Measurements from ENCODE around the gene PRKAR1B. TPM values are rescaled to one million over a fixed set of nuclear protein-coding genes. Genes with fewer than 3 reads are reported as not detected.

The PRKAR1B gene
- total and polyA plus RNA-seq, 8 donors: 2.5 to 8.4 (median 5.3) TPM

DNA sequence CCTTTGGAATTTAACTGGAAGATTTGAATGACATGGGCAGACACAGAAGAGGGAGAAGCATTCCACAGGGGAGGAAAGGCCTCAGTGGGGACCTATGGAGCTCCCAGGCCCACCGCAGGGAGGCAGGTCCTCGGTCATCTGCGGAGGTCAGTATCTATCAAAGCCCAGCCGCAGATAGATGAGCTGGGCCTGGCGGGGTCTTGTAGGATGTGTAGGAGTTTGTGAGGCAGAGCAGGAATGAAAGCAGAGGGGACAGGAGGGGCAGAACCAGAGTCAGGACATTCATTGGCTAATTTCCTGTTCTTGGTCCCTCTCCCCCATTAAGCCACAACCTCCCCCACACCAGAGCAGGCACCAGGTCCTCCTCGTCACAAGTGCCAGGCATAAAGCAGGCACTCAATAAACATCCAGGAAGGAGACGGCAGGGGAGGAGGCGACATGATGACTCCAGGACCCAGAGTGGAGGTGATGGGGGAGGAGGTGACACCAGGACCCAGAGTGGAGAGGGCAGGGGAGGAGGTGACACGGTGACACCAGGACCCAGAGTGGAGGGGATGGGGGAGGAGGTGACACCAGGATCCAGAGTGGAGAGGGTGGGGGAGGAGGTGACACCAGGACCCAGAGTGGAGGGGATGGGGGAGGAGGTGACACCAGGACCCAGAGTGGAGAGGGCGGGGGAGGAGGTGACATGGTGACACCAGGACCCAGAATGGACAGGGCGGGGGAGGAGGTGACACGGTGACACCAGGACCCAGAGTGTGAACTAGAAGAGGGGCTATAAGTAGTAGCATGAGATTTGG is 123.7 kb downstream of the PRKAR1B start:
- H3K9me3 ChIP-seq: no peaks in the 10 kb centered on the region
- peak in 2 of 6 donors; percentile 24 to 28 for DNase-seq
- no peak overlapping the region for H3K4me3 ChIP-seq
- WGBS, 2 donors: 94 to 96% methylated on average over 12 of the region's 12 CpGs
- H3K27ac ChIP-seq: peak overlapping the region in 2 of 4 donors; percentile 66 to 73
- no peaks in the 10 kb centered on the region for H3K4me1 ChIP-seq
- H3K27me3 ChIP-seq: no peaks in the 10 kb centered on the region
- no peak for FAIRE-seq
- intact Hi-C loops (cut with DNase I): no loop called here
- ATAC-seq: no peak
- TF ChIP-seq, protein P1, sequence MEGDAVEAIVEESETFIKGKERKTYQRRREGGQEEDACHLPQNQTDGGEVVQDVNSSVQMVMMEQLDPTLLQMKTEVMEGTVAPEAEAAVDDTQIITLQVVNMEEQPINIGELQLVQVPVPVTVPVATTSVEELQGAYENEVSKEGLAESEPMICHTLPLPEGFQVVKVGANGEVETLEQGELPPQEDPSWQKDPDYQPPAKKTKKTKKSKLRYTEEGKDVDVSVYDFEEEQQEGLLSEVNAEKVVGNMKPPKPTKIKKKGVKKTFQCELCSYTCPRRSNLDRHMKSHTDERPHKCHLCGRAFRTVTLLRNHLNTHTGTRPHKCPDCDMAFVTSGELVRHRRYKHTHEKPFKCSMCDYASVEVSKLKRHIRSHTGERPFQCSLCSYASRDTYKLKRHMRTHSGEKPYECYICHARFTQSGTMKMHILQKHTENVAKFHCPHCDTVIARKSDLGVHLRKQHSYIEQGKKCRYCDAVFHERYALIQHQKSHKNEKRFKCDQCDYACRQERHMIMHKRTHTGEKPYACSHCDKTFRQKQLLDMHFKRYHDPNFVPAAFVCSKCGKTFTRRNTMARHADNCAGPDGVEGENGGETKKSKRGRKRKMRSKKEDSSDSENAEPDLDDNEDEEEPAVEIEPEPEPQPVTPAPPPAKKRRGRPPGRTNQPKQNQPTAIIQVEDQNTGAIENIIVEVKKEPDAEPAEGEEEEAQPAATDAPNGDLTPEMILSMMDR (IDR thresholded peaks at IDR 0.05): no peak
- no peaks in the 10 kb centered on the region for H3K36me3 ChIP-seq

DNA sequence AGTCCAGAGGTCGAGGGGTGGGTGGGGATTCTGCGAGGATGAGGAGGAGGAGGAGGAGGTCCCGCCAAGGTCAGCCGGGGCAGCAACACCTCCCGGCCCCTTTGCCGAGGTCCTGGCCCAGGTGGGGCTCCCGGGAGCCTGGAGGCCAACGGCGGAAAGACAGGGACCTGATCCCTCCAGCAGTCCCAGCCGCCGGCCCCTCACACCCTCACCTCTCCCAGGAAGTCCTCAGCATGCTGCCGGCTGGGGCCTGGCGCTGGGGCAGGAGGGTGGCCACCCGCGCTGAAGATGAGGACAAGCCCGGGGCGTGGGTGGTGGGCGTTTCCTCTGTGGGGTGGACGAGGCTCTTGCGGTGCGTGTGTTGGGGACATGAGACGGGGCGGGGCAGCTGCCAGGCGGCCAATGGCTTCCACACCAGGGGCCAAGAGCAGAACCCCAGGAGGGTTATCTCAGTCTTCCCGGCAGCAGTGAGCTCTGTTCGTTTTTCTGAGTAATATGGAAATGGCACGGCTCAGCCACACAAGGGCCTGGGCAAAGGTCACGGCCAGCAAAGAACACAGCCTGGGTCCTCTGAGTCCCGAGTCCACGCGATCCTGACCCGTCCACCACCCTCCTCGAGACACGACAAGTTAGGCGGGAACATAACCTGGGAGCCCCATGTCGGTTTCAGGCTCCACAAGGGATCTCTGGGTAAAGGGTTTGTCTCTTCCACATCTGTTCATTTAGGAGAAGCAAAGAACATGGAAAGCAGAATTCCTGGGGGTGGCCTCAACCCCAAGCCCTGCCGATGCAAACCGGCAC is 124.5 kb downstream of the PRKAR1B start:
- H3K27ac ChIP-seq: peak overlapping the region in 1 of 4 donors; percentile 2
- H3K9me3 ChIP-seq: no peaks in the 10 kb centered on the region
- intact Hi-C loops (cut with DNase I): no loop called here
- WGBS, 2 donors: 82 to 86% methylated on average over 32 to 38 of the region's 38 CpGs
- FAIRE-seq: no peak
- peak in 2 of 6 donors; percentile 50 to 71 for DNase-seq
- no peaks in the 10 kb centered on the region for H3K4me1 ChIP-seq
- TF ChIP-seq, protein P1 (IDR thresholded peaks at IDR 0.05): no peak
- H3K27me3 ChIP-seq: no peaks in the 10 kb centered on the region
- ATAC-seq: peak in 1 of 4 donors; percentile 12
- no peaks in the 10 kb centered on the region for H3K36me3 ChIP-seq
- H3K4me3 ChIP-seq: no peak overlapping the region

DNA sequence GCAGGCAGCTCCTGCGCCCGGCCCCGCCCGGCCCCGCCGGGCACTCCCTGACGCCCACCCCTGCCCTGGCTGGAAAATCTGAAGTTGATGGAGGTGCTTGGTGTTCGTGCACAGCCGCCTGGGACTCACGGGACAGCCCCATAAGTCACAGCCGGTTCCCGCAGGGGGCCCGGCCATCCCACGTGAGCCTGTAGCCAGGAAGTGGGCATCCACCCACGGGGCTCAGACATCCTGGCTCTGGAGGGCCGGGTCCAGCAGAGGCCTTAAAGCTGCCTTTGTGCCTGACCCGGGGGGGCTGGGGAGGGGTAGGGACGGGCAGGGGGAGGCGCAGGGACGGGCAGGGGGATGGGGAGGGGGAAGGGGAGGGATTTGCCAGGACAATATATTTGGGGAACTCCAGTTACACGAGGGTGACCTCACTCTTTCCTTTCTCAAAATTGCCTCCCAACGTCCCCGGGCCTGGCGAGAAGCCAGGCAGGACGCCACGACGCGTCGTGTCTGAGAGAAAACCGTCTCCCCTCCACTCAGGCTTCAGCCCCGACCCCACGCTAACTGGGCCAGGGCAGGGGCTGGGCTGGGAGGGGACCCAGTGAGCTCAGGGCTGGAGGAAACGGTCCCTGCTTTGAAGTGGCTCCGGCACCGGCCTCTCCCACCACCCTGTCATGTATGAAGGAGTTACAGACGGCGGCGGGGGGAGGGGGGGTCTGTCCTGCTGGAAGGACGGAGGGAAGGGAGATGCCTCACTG is 125.3 kb downstream of the PRKAR1B start:
- no peak overlapping the region for H3K4me3 ChIP-seq
- H3K4me1 ChIP-seq: no peaks in the 10 kb centered on the region
- TF ChIP-seq, protein P1 (IDR thresholded peaks at IDR 0.05): no peak
- no peaks in the 10 kb centered on the region for H3K27me3 ChIP-seq
- WGBS, 2 donors: 69 to 71% methylated on average over 35 to 39 of the region's 39 CpGs
- FAIRE-seq: no peak
- H3K27ac ChIP-seq: peak overlapping the region in 1 of 4 donors; percentile 2
- H3K9me3 ChIP-seq: no peaks in the 10 kb centered on the region
- intact Hi-C loops (cut with DNase I): no loop called here
- no peaks in the 10 kb centered on the region for H3K36me3 ChIP-seq
- peak in 2 of 6 donors; percentile 48 to 60 for DNase-seq
- peak in 3 of 4 donors; percentile 29 to 45 (median 32) for ATAC-seq

DNA sequence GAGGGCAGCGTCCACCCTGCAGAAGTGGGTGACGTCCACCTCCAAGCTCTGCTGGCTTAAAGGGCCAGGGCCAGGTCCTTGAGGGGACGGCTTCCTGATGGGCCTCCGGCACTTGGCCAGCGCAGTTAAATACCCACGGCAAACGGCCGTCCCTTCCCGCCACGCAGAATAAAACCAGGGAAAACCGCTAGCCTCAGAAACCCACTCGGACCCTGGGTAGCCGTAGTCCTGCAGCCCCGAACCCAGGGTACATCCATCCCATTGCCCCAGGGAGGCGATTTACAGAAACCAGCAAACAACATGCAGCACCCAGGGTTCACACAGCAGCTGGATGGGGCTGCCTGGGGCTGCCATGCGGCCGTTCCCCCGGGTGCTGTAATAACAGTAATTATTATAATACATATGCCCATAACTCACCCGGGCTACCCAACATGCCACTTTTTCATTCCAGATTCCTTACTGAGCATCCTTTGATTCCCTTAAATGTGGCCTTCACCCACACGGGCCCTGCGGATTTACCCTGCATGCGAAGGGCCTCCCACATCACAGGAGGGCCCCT is 126.0 kb downstream of the PRKAR1B start:
- peak in 2 of 6 donors; percentile 26 to 41 for DNase-seq
- Histone ChIP-seq H3K36me3 (no peaks in the 10 kb centered on the region), H3K4me3 (no peak overlapping the region), H3K9me3 (no peaks in the 10 kb centered on the region), H3K4me1 (no peaks in the 10 kb centered on the region), H3K27ac (no peak overlapping the region), H3K27me3 (no peaks in the 10 kb centered on the region)
- intact Hi-C loops (cut with DNase I): no loop called here
- 82 to 83% methylated on average over 22 of the region's 22 CpGs for WGBS, 2 donors
- TF ChIP-seq, protein P1 (IDR thresholded peaks at IDR 0.05): no peak
- no peak for FAIRE-seq
- no peak for ATAC-seq
